ENCODE measurements around the gene ST14. TPM values are rescaled to one million over a fixed set of nuclear protein-coding genes. Genes with fewer than 3 reads are reported as not detected.

ST14 gene
- total and polyA plus RNA-seq, 8 donors = 37.5 to 101 (median 48.5) TPM

DNA sequence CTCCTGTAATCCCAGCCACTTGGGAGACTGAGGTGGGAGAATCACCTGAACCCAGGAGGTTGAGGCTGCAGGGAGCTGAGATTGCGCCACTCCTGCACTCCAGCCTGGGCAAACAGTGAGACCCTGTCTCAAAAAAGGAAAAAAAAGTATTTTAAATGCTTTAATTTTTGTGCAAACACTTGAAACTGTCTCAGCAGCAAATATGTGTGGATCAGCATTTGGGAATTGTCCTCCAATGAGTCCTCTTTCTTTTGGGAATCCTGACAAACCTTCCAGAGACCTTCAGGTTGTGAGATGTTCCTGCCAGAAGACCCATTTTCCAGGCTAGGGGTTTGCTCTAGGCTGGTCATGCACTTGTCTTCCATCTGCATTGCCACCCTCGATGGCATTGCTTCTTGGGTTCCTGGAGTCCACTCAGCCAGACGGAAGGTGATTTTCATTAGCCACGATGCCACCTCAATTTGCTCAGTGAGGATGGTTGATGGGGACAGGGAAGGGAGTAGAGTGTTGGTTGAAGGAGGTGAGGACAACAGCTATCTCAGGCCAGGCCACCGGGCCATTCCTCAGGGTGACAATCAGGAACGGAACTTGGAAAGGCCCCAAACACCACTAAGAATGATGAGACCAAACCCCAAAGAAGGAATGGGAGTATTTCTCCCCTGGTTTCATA lies 55.4 kb downstream of the ST14 start:
- intact Hi-C loops (cut with DNase I) = loop anchor here in 1 of 3 donors (10.0 kb wide), 2 partner anchors 170 to 210 kb away; partner anchors contain the start of gene ADAMTS8
- H3K27me3 ChIP-seq = no peaks in the 10 kb centered on the region
- H3K4me3 ChIP-seq = no peak overlapping the region
- no peak for ATAC-seq
- no peaks in the 10 kb centered on the region for H3K36me3 ChIP-seq
- 73 to 77% methylated on average over 6 of the region's 6 CpGs for WGBS, 2 donors
- no peak for FAIRE-seq
- H3K4me1 ChIP-seq = no peaks in the 10 kb centered on the region
- H3K27ac ChIP-seq = no peak overlapping the region
- peak in 2 of 6 donors; percentile 6 to 21 for DNase-seq
- no peaks in the 10 kb centered on the region for H3K9me3 ChIP-seq
- TF ChIP-seq, protein P1, sequence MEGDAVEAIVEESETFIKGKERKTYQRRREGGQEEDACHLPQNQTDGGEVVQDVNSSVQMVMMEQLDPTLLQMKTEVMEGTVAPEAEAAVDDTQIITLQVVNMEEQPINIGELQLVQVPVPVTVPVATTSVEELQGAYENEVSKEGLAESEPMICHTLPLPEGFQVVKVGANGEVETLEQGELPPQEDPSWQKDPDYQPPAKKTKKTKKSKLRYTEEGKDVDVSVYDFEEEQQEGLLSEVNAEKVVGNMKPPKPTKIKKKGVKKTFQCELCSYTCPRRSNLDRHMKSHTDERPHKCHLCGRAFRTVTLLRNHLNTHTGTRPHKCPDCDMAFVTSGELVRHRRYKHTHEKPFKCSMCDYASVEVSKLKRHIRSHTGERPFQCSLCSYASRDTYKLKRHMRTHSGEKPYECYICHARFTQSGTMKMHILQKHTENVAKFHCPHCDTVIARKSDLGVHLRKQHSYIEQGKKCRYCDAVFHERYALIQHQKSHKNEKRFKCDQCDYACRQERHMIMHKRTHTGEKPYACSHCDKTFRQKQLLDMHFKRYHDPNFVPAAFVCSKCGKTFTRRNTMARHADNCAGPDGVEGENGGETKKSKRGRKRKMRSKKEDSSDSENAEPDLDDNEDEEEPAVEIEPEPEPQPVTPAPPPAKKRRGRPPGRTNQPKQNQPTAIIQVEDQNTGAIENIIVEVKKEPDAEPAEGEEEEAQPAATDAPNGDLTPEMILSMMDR (IDR thresholded peaks at IDR 0.05) = no peak

DNA sequence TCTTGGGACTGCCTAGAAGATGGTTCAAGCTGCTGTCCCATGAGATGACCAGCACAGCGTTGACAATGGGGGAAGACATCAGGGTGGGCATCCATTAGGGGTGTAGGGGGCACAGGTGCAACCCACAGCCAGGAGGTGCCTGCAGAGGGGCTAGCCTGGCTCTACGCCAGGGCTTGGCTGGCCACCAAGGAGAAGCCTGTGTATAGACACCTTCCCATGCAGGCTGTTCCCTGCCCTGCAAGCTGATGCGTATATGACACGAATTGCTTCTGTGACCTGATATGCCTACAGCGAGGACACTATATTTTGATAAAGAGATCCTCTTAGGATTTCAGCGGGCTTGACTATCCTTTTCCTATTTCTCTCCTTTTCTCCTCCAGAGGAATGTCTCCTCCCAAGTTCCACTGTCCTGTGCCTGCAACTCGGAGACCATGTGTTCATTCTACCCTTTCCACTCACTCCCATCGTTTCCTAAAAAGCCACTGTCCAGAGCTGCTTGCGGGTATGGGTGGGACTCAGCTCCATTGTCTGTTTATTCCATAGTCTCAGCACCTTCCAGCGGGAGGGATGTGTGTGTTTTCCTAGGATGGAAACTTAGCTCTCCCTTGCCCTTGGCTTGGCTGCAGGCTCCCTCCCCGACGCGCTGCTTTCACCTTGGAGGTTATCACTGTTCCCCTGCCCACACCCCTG lies 56.1 kb downstream of the ST14 start:
- no peak overlapping the region for H3K4me3 ChIP-seq
- WGBS, 2 donors = 59 to 66% methylated on average over 13 of the region's 13 CpGs

DNA sequence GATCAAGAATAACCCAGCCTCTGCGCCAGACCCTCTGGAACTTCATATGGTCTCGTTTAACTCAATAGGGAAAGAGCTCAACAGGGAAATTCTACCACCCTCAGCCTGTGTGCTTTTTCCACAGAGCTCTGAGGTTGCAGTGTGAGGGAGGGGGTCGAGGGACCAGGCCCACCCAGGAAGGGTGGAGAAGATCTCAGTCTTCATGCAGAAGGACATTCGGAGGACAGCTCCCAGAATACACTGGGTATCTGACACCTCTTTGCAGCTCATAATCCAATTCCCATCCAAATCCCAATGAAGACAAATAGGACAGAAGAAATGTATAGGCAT lies 56.6 kb downstream of the ST14 start:
- H3K36me3 ChIP-seq = no peaks in the 10 kb centered on the region
- no peaks in the 10 kb centered on the region for H3K9me3 ChIP-seq
- H3K4me3 ChIP-seq = no peak overlapping the region
- H3K27me3 ChIP-seq = no peaks in the 10 kb centered on the region
- H3K27ac ChIP-seq = no peak overlapping the region
- no peak for DNase-seq
- intact Hi-C loops (cut with DNase I) = loop anchor here in 1 of 3 donors (10.0 kb wide), 2 partner anchors 169 to 209 kb away; partner anchors contain the start of gene ADAMTS8
- ATAC-seq = no peak
- TF ChIP-seq, protein P1 (IDR thresholded peaks at IDR 0.05) = no peak
- 63 to 72% methylated on average over 4 of the region's 4 CpGs for WGBS, 2 donors
- no peak for FAIRE-seq
- no peaks in the 10 kb centered on the region for H3K4me1 ChIP-seq

More for the DNA sequence above, 56.1 kb downstream of the ST14 start:
- no peak for ATAC-seq
- no peaks in the 10 kb centered on the region for H3K4me1 ChIP-seq
- intact Hi-C loops (cut with DNase I) = loop anchor here in 1 of 3 donors (10.0 kb wide), 2 partner anchors 169 to 209 kb away; partner anchors contain the start of gene ADAMTS8
- H3K27me3 ChIP-seq = no peaks in the 10 kb centered on the region
- no peak for FAIRE-seq
- TF ChIP-seq, protein P1 (IDR thresholded peaks at IDR 0.05) = no peak
- H3K36me3 ChIP-seq = no peaks in the 10 kb centered on the region
- no peaks in the 10 kb centered on the region for H3K9me3 ChIP-seq
- peak in 2 of 6 donors; percentile 14 to 53 for DNase-seq
- no peak overlapping the region for H3K27ac ChIP-seq

DNA sequence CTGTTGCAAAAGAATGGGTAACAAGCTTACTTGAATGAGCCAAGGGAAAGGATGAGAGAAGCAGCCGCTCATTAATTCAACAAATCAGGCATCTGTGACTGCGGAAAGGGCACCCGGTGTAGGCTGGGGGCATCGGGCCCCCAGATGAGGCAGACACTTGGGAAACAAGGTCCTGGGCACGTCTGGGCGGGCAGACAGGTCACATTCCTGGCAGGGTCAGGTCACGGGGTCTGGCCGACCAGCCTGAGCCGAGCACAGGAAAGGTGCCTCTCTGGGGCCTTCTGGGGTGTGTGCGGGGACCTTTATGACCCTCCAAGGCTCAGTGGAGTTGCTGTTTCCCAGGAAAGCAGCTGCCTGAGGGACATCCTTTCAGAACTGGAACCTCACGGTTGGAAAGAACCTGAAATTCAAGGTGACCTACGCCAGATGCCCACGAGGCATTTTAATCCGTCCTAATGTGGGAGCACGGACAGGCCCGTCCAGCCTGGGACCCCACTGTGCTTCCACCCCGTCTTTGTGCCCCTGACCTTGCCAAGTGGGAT lies 57.1 kb downstream of the ST14 start:
- 68 to 69% methylated on average over 17 of the region's 17 CpGs for WGBS, 2 donors
- FAIRE-seq (no peak), ATAC-seq (no peak), DNase-seq (peak in 2 of 6 donors; percentile 8 to 35)
- Histone ChIP-seq H3K9me3 (no peaks in the 10 kb centered on the region), H3K4me1 (no peaks in the 10 kb centered on the region), H3K4me3 (no peak overlapping the region), H3K36me3 (no peaks in the 10 kb centered on the region), H3K27ac (no peak overlapping the region), H3K27me3 (no peaks in the 10 kb centered on the region)
- TF ChIP-seq, protein P1 (IDR thresholded peaks at IDR 0.05) = no peak
- intact Hi-C loops (cut with DNase I) = loop anchor here in 1 of 3 donors (10.0 kb wide), 2 partner anchors 168 to 208 kb away; partner anchors contain the start of gene ADAMTS8
